MM.1S (cell line): ENCODE results near the gene LTBP1.

ENCODE experiments used
- DNase-seq: peaks from one replicate; pipeline ENCODE4 v3.0.0-alpha.2; 2015
- H2AFZ ChIP-seq: fragments of 300-600 bp; sonication (generic); 2 replicates; pipeline ENCODE4 v1.6.0; 2016; ENCODE audit warnings: antibody characterized with exemption, low read length
- H3F3A ChIP-seq: fragments of 300-600 bp; sonication (generic); 2 replicates; pipeline ENCODE4 v1.6.1; 2016; ENCODE audit warnings: mild to moderate bottlenecking, antibody characterized with exemption, low read length, moderate library complexity, mixed read lengths; ENCODE audit not compliant: insufficient read depth
- H3K27ac ChIP-seq: fragments of 300-600 bp; sonication (generic); 2 replicates; pipeline ENCODE4 v1.5.1; 2016; ENCODE audit warnings: mild to moderate bottlenecking, low read length
- H3K27me3 ChIP-seq: fragments of 300-600 bp; sonication (generic); replicated peaks from 2 replicates; pipeline ENCODE4 v1.6.0; 2016; ENCODE audit warnings: low read length; ENCODE audit not compliant: insufficient read depth
- H3K36me3 ChIP-seq: fragments of 300-600 bp; sonication (generic); replicated peaks from 2 replicates; pipeline ENCODE4 v1.6.1; 2016; ENCODE audit warnings: mild to moderate bottlenecking, low read length, mixed read lengths; ENCODE audit not compliant: insufficient read depth
- H3K4me1 ChIP-seq: fragments of 300-600 bp; sonication (generic); 2 replicates; pipeline ENCODE4 v1.6.1; 2016; ENCODE audit warnings: low read length, mixed read lengths
- H3K4me2 ChIP-seq: fragments of 300-600 bp; sonication (generic); 2 replicates; pipeline ENCODE4 v1.6.0; 2016; ENCODE audit warnings: low read depth, low read length
- H3K4me3 ChIP-seq: fragments of 300-600 bp; sonication (generic); 2 replicates; pipeline ENCODE4 v1.5.1; 2016; ENCODE audit warnings: low read length, mixed read lengths
- H3K79me2 ChIP-seq: fragments of 300-600 bp; sonication (generic); 2 replicates; pipeline ENCODE4 v1.6.1; 2016; ENCODE audit warnings: mixed run types, low read length, mixed read lengths
- H3K9ac ChIP-seq: fragments of 300-600 bp; sonication (generic); 2 replicates; pipeline ENCODE4 v1.6.1; 2016; ENCODE audit warnings: low read length, mixed read lengths
- H3K9me2 ChIP-seq: fragments of 300-600 bp; sonication (generic); replicated peaks from 2 replicates; pipeline ENCODE4 v1.6.1; 2016; ENCODE audit warnings: mild to moderate bottlenecking, low read length, mixed read lengths; ENCODE audit not compliant: insufficient read depth
- H3K9me3 ChIP-seq: fragments of 300-600 bp; sonication (generic); replicated peaks from 2 replicates; pipeline ENCODE4 v1.6.1; 2016; ENCODE audit warnings: mild to moderate bottlenecking, low read length, mixed read lengths; ENCODE audit not compliant: insufficient read depth
- H4K20me1 ChIP-seq: fragments of 300-600 bp; sonication (generic); 2 replicates; pipeline ENCODE4 v1.6.1; 2016; ENCODE audit warnings: mild to moderate bottlenecking, low read length, moderate library complexity, mixed read lengths; ENCODE audit not compliant: insufficient read depth
- CTCF ChIP-seq: fragments of 300-600 bp; sonication (generic); IDR thresholded peaks from 2 replicates; pipeline ENCODE4 v1.5.1; 2016; ENCODE audit warnings: antibody characterized with exemption, low read length, mixed read lengths
- EZH2 ChIP-seq: fragments of 300-600 bp; sonication (generic); optimal IDR thresholded peaks from 2 replicates; pipeline ENCODE3; 2017; ENCODE audit warnings: low read depth, mild to moderate bottlenecking, antibody characterized with exemption, low read length, mixed read lengths
- EZH2phosphoT487 ChIP-seq: fragments of 300-600 bp; sonication (generic); IDR thresholded peaks from 2 replicates; pipeline ENCODE4 v1.6.1; 2018; ENCODE audit warnings: antibody characterized with exemption, low read length

The LTBP1 gene

DNA sequence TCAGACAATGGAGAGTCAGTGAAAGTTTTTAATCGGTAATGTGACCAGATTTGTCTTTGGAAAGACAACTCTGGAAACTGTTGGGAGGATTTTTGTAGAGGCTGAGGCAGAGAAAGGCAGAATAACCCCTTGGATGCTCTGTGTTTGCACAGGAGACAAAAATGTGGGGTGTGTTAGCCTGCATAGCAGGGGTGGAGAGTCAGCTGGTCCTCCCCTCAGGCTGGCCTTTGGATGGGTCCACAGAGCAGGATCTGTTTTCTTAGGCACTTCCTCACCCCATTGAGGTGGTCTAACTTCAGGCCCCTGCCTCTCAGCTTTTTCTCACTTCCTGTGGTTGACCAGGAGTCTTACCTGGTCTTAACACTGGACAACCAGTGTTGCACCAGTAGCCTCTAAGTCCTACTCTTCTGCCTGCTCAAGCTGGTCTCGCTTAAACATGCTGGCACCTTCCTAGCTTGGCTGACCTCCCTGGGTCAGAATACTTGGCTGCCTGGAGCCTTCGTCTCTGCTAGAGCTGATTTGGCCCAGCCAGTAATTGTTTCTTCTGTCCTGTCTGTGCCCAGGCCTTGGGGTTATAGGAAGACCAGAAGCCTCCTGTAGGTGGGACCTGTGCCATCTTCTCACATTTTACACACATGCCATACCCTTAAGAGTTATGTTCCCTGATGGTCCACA lies 269.9 kb downstream of the LTBP1 start:
- Histone ChIP-seq H3F3A (no peaks in the 10 kb centered on the region), H3K79me2 (no peaks in the 10 kb centered on the region), H3K36me3 (no peaks in the 10 kb centered on the region), H4K20me1 (no peaks in the 10 kb centered on the region), H3K4me2 (no peak overlapping the region), H3K27me3 (no peaks in the 10 kb centered on the region), H2AFZ (no peak overlapping the region), H3K9me2 (no peaks in the 10 kb centered on the region), H3K9me3 (no peaks in the 10 kb centered on the region), H3K27ac (no peak overlapping the region), H3K4me3 (no peak overlapping the region), H3K4me1 (no peaks in the 10 kb centered on the region), H3K9ac (no peak overlapping the region)
- TF ChIP-seq CTCF, result no peak
- TF ChIP-seq EZH2, result no peak
- TF ChIP-seq EZH2phosphoT487, result no peak
- DNase-seq, result no peak

GRCh38 chr2:33217406-33217805 lies 270.7 kb downstream of the LTBP1 start:
- no peaks in the 10 kb centered on the region for H3K9me2 ChIP-seq
- no peaks in the 10 kb centered on the region for H3K9me3 ChIP-seq
- no peak overlapping the region for H3K4me3 ChIP-seq
- DNase-seq, result no peak
- H3F3A ChIP-seq, result no peaks in the 10 kb centered on the region
- no peaks in the 10 kb centered on the region for H3K27me3 ChIP-seq
- no peak overlapping the region for H3K9ac ChIP-seq
- no peak overlapping the region for H3K4me2 ChIP-seq
- H3K27ac ChIP-seq, result no peak overlapping the region
- H4K20me1 ChIP-seq, result no peaks in the 10 kb centered on the region
- no peaks in the 10 kb centered on the region for H3K4me1 ChIP-seq
- no peaks in the 10 kb centered on the region for H3K79me2 ChIP-seq
- H2AFZ ChIP-seq, result no peak overlapping the region
- TF ChIP-seq EZH2phosphoT487 (no peak), EZH2 (no peak), CTCF (no peak)
- H3K36me3 ChIP-seq, result no peaks in the 10 kb centered on the region

- Histone ChIP-seq H3K79me2 (no peaks in the 10 kb centered on the region), H3K9ac (no peak overlapping the region), H3K9me2 (no peaks in the 10 kb centered on the region), H3F3A (no peaks in the 10 kb centered on the region), H3K27me3 (no peaks in the 10 kb centered on the region), H3K36me3 (no peaks in the 10 kb centered on the region), H2AFZ (no peak overlapping the region), H4K20me1 (no peaks in the 10 kb centered on the region), H3K27ac (no peak overlapping the region), H3K4me3 (no peak overlapping the region), H3K4me1 (no peaks in the 10 kb centered on the region), H3K4me2 (no peak overlapping the region), H3K9me3 (no peaks in the 10 kb centered on the region)
- DNase-seq, result no peak
- TF ChIP-seq CTCF (no peak), EZH2phosphoT487 (no peak), EZH2 (no peak)
These were observed 272.4 kb downstream of the LTBP1 start for GRCh38 chr2:33219114-33219513.
